OCI-LY1 (cell line): ENCODE measurements around the gene ABLIM2.

Source experiments
- H2AFZ ChIP-seq: fragments of 200-600 bp; sonication (generic), shearing (Covaris generic); 2 replicates; pipeline ENCODE4 v1.6.0; 2014; ENCODE audit warnings: antibody characterized with exemption, mild to moderate bottlenecking, low read length
- H3F3A ChIP-seq: fragments of 200-600 bp; sonication (generic), shearing (Covaris generic); 2 replicates; pipeline ENCODE4 v1.6.0; 2014; ENCODE audit warnings: mild to moderate bottlenecking, antibody characterized with exemption, low read length, moderate library complexity; ENCODE audit not compliant: insufficient read depth
- H3K27ac ChIP-seq: fragments of 200-600 bp; sonication (generic); 2 replicates; pipeline ENCODE4 v1.5.1; 2014; ENCODE audit warnings: low read length, mixed run types, mild to moderate bottlenecking, low read depth; ENCODE audit not compliant: poor library complexity, severe bottlenecking
- H3K27me3 ChIP-seq: fragments of 200-600 bp; sonication (generic); 2 replicates; pipeline ENCODE4 v1.6.0; 2014; ENCODE audit warnings: antibody characterized with exemption, mild to moderate bottlenecking, low read length, moderate library complexity; ENCODE audit not compliant: insufficient read depth
- H3K36me3 ChIP-seq: fragments of 200-600 bp; sonication (generic); 2 replicates; pipeline ENCODE4 v1.6.1; 2014; ENCODE audit warnings: mild to moderate bottlenecking, antibody characterized with exemption, low read length, moderate library complexity, mixed read lengths; ENCODE audit not compliant: insufficient read depth
- H3K4me1 ChIP-seq: fragments of 200-600 bp; sonication (generic); 2 replicates; pipeline ENCODE4 v1.5.1; 2014; ENCODE audit warnings: mild to moderate bottlenecking, low read length, moderate library complexity; ENCODE audit not compliant: insufficient read depth, severe bottlenecking
- H3K4me2 ChIP-seq: fragments of 200-600 bp; sonication (generic), shearing (Covaris generic); 2 replicates; pipeline ENCODE4 v1.6.1; 2014; ENCODE audit warnings: low read length
- H3K4me3 ChIP-seq: fragments of 200-600 bp; sonication (generic); 2 replicates; pipeline ENCODE4 v1.5.1; 2014; ENCODE audit warnings: low read length, low read depth, mild to moderate bottlenecking, mixed read lengths; ENCODE audit not compliant: poor library complexity, severe bottlenecking
- H3K79me2 ChIP-seq: fragments of 200-600 bp; shearing (Covaris generic); 2 replicates; pipeline ENCODE4 v1.6.1; 2016; ENCODE audit warnings: mixed run types, low read length, mixed read lengths; ENCODE audit not compliant: insufficient read depth
- H3K9ac ChIP-seq: fragments of 200-600 bp; sonication (generic), shearing (Covaris generic); 2 replicates; pipeline ENCODE4 v1.6.1; 2014; ENCODE audit warnings: mild to moderate bottlenecking, low read length, mixed read lengths
- H3K9me2 ChIP-seq: fragments of 200-600 bp; sonication (generic), shearing (Covaris generic); 2 replicates; pipeline ENCODE4 v1.6.1; 2014; ENCODE audit warnings: low read depth, mild to moderate bottlenecking, low read length, mixed read lengths
- H3K9me3 ChIP-seq: fragments of 200-600 bp; shearing (Covaris generic); 2 replicates; pipeline ENCODE4 v1.6.1; 2014; ENCODE audit warnings: low read length, mixed read lengths
- H4K20me1 ChIP-seq: fragments of 200-600 bp; sonication (generic), shearing (Covaris generic); 2 replicates; pipeline ENCODE4 v1.6.0; 2016; ENCODE audit warnings: mild to moderate bottlenecking, low read length; ENCODE audit not compliant: insufficient read depth
- EZH2 ChIP-seq: fragments of 200-600 bp; sonication (generic), shearing (Covaris generic); IDR thresholded peaks from 2 replicates; pipeline ENCODE4 v1.8.0; 2017; ENCODE audit warnings: borderline replicate concordance, mixed run types, mild to moderate bottlenecking, antibody characterized with exemption, low read length, moderate library complexity, mixed read lengths
- TF ChIP-seq, protein P1 (sequence below): fragments of 200-600 bp; sonication (generic), shearing (Covaris generic); IDR thresholded peaks from 2 replicates; pipeline ENCODE4 v1.5.1; 2017; ENCODE audit warnings: mild to moderate bottlenecking, antibody characterized with exemption, low read length, moderate library complexity, mixed read lengths

ABLIM2 gene

DNA sequence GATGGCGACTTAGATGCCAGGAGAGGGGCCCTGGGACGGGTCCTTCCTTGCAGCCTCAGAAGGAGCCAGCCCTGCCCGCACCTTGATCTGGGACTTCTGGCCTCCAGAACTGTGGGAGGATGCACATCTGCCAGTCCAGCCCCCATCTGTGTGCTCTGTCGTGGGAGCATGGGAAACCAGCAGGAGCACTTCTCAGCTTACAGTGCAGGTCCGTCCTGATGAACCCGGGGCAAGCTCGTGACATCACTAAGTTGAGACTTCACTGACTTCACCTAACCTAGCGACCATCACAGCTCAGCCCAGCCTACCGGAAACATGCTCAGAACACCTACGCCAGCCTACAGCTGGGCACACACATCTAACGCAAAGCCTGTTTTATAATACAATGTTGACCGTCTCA lies 38.1 kb downstream of the ABLIM2 start:
- H4K20me1 ChIP-seq, result no peaks in the 10 kb centered on the region
- no peaks in the 10 kb centered on the region for H3K27me3 ChIP-seq

DNA sequence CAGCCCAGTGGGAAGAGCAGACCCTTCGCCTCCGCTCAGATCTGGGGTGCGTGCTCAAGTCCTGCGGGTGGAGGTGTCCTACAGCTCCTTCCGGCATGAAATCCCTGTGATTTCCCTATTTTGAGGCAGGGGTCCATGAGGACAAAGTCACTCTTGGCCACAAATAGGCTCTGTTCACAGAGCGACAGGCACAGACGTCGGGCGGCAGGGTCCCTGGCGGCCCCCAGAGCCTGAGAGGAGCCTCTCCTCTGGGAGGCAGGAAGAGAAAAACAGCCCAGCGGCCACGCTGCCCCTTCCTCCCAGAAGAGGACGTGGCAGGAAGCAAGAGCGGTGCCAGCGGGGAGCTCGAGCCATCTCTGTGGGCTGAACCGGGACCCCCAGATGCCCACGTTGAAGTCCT lies 38.7 kb downstream of the ABLIM2 start:
- no peak overlapping the region for H3K4me3 ChIP-seq
- TF ChIP-seq EZH2, result no peak
- TF ChIP-seq, protein P1, sequence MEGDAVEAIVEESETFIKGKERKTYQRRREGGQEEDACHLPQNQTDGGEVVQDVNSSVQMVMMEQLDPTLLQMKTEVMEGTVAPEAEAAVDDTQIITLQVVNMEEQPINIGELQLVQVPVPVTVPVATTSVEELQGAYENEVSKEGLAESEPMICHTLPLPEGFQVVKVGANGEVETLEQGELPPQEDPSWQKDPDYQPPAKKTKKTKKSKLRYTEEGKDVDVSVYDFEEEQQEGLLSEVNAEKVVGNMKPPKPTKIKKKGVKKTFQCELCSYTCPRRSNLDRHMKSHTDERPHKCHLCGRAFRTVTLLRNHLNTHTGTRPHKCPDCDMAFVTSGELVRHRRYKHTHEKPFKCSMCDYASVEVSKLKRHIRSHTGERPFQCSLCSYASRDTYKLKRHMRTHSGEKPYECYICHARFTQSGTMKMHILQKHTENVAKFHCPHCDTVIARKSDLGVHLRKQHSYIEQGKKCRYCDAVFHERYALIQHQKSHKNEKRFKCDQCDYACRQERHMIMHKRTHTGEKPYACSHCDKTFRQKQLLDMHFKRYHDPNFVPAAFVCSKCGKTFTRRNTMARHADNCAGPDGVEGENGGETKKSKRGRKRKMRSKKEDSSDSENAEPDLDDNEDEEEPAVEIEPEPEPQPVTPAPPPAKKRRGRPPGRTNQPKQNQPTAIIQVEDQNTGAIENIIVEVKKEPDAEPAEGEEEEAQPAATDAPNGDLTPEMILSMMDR, result no peak
- no peaks in the 10 kb centered on the region for H3K9me2 ChIP-seq
- H3K36me3 ChIP-seq, result no peaks in the 10 kb centered on the region
- H3F3A ChIP-seq, result no peaks in the 10 kb centered on the region
- H3K4me1 ChIP-seq, result peaks cover 14% of the 10 kb centered on the region
- no peak overlapping the region for H2AFZ ChIP-seq
- no peaks in the 10 kb centered on the region for H3K9me3 ChIP-seq
- no peaks in the 10 kb centered on the region for H3K27me3 ChIP-seq
- H3K4me2 ChIP-seq, result no peak overlapping the region
- H4K20me1 ChIP-seq, result no peaks in the 10 kb centered on the region
- H3K79me2 ChIP-seq, result no peaks in the 10 kb centered on the region
- H3K9ac ChIP-seq, result no peak overlapping the region
- no peak overlapping the region for H3K27ac ChIP-seq

More for the DNA sequence above, 38.1 kb downstream of the ABLIM2 start:
- no peaks in the 10 kb centered on the region for H3F3A ChIP-seq
- H3K4me2 ChIP-seq, result no peak overlapping the region
- no peaks in the 10 kb centered on the region for H3K9me2 ChIP-seq
- H3K36me3 ChIP-seq, result no peaks in the 10 kb centered on the region; the same call in 1 of the 2 replicates
- no peak overlapping the region for H3K27ac ChIP-seq
- H3K79me2 ChIP-seq, result no peaks in the 10 kb centered on the region
- no peaks in the 10 kb centered on the region for H3K9me3 ChIP-seq
- H3K4me1 ChIP-seq, result peaks cover 14% of the 10 kb centered on the region
- TF ChIP-seq, protein P1, result no peak
- no peak for TF ChIP-seq EZH2
- H3K4me3 ChIP-seq, result no peak overlapping the region
- no peak overlapping the region for H3K9ac ChIP-seq
- no peak overlapping the region for H2AFZ ChIP-seq

DNA sequence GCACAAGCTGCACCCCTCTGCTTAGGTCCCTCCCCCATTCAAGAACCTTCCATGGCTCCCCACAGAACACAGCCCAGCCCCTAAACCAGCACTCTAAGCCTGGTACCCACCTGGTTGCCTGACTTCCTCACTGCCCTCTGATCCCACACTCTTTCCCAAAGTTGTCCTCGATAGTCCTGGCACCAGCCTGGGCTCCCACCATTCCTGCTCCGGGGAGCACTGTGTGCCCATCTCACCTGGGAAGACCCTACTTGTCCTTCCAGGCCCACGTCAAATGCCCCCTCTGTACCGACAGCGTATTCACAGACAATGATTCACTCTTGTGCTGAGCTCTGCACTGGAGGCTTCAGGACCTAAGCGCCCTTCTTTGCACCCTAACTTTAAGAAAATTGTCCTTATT lies 40.1 kb downstream of the ABLIM2 start:
- Histone ChIP-seq H3K4me2 (no peak overlapping the region), H2AFZ (no peak overlapping the region), H3K4me3 (no peak overlapping the region), H3K27ac (no peak overlapping the region), H3K9me3 (no peaks in the 10 kb centered on the region), H3K79me2 (no peaks in the 10 kb centered on the region), H3K36me3 (no peaks in the 10 kb centered on the region), H3K9ac (no peak overlapping the region), H3F3A (no peaks in the 10 kb centered on the region), H3K27me3 (no peaks in the 10 kb centered on the region), H3K4me1 (peaks cover 5% of the 10 kb centered on the region), H3K9me2 (no peaks in the 10 kb centered on the region), H4K20me1 (no peaks in the 10 kb centered on the region)
- TF ChIP-seq, protein P1, result no peak
- no peak for TF ChIP-seq EZH2
